ENCODE data around the gene MMGT1.
"Not testable (repeated sequence)": the region's sequence is repeated elsewhere in the genome, so short reads cannot be mapped to it uniquely, and the experiment has no call there.

MMGT1 gene

DNA sequence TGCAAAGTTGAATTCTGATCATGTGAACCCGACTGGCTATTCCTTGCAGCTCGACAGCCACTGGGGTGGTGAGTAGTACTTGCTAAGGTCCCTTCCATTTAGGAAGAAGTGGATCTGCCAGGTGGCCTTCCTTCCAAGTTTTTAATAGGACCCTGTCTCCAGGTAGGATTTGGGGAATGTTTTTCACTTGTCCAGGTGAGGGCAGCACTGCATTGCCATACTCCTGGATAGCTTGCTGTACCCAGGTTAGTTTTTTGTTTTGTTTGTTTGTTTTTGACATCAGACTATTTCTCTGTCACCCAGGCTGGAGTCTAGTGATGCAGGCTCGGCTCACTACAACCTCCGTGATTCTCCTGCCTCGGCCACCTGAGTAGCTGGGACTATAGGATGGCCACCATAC lies 50.4 kb downstream of the MMGT1 start:
- no peak for DNase-seq (ENCODE audit: low spot score)

DNA sequence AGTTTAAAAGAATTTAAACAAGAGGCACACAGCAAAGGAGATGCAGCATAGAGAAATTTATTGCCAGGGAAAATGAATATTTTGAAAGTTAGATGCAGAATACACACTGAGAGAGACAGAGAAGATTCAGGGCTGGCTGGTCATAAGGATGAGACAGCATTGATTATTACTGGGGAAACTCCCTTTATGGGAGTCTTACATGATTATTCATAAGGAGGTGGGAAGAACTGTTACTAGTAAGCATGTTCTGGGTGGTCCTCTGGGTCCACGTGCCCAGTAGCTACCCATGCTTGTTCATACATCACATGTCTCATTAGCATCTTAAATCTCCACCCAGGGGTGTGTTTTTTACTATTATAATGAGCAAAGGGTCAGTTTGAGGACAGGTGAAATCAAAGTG lies 53.3 kb downstream of the MMGT1 start:
- DNase-seq (ENCODE audit: low spot score): not testable (repeated sequence)

DNA sequence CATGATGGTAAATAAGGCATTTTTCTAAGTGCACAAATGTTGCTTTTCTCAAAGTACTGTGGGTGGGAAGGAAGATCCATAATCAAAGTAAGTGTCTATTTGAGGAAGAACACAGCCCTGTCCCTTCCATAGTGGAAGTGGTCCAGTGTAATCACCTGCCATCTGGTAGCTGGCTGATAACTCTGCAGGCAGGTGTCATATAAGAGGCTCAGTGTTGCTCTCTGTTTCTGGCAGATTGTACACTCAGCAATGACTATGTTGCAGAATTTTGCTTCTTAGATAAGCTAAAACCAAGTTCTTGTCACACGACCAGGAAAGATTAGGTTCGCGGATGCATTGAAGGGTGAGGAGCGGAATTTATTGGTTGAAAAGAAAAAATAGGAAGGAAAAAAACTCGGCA lies 59.4 kb downstream of the MMGT1 start:
- no peak for DNase-seq (ENCODE audit: low spot score)

All from CD4-positive, alpha-beta T cell treated with Interleukin-15 for 4 hours (primary cell).